ENCODE results near the gene DDX6. TPM values are rescaled to one million over a fixed set of nuclear protein-coding genes. Genes with fewer than 3 reads are reported as not detected.
"Not testable (repeated sequence)": the region's sequence is repeated elsewhere in the genome, so short reads cannot be mapped to it uniquely, and the experiment has no call there.

Gene DDX6
- total RNA-seq, 1 experiment from 2014 or later = 151 TPM

GRCh38 chr11:118783324-118783723 is 7.6 kb downstream of the DDX6 start:
- TF ChIP-seq ZNF121 (CRISPR knock-in tag; IDR thresholded peaks at IDR 0.05) = peak; percentile 72; the same call in 1 of the 2 replicates
- POLR2A ChIA-PET; CTCF ChIA-PET; H3K27ac Mint-ChIP-seq; H3K9me3 Mint-ChIP-seq; DNase-seq (ENCODE audit: low spot score); ATAC-seq; H3K4me1 Mint-ChIP-seq; H3K27me3 Mint-ChIP-seq (ENCODE audit: low read depth); H3K4me3 Mint-ChIP-seq: not testable (repeated sequence)
- peaks cover 53% of the 10 kb centered on the region for H3K36me3 Mint-ChIP-seq

GRCh38 chr11:118778898-118779297 is 12.1 kb downstream of the DDX6 start:
- CTCF ChIA-PET = no interaction called here
- Mint-ChIP-seq H3K4me3 (no peak overlapping the region), H3K27me3 (ENCODE audit: low read depth) (no peaks in the 10 kb centered on the region), H3K9me3 (no peaks in the 10 kb centered on the region), H3K4me1 (no peaks in the 10 kb centered on the region; the same call in 1 of the 2 replicates), H3K27ac (no peak overlapping the region), H3K36me3 (peaks cover 66% of the 10 kb centered on the region)
- DNase-seq (ENCODE audit: low spot score) = no peak
- POLR2A ChIA-PET = no interaction called here
- no peak for ATAC-seq
- TF ChIP-seq, protein P1, sequence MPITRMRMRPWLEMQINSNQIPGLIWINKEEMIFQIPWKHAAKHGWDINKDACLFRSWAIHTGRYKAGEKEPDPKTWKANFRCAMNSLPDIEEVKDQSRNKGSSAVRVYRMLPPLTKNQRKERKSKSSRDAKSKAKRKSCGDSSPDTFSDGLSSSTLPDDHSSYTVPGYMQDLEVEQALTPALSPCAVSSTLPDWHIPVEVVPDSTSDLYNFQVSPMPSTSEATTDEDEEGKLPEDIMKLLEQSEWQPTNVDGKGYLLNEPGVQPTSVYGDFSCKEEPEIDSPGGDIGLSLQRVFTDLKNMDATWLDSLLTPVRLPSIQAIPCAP (CRISPR knock-in tag; IDR thresholded peaks at IDR 0.05) = no peak
- TF ChIP-seq NR2C2 (CRISPR knock-in tag; IDR thresholded peaks at IDR 0.05) (no peak), NFATC4 (CRISPR knock-in tag; IDR thresholded peaks at IDR 0.05) (no peak), ZNF671 (CRISPR knock-in tag; IDR thresholded peaks at IDR 0.05) (no peak), SOX15 (CRISPR knock-in tag; IDR thresholded peaks at IDR 0.05) (no peak), EMX1 (CRISPR knock-in tag; IDR thresholded peaks at IDR 0.05) (no peak), ZNF138 (CRISPR knock-in tag; conservative IDR thresholded peaks at IDR 0.05) (no peak), ZNF263 (CRISPR knock-in tag; IDR thresholded peaks at IDR 0.05; ENCODE audit: low read depth) (no peak), MYBL2 (CRISPR knock-in tag; IDR thresholded peaks at IDR 0.05) (no peak), ZNF532 (CRISPR knock-in tag; IDR thresholded peaks at IDR 0.05; ENCODE audit: borderline replicate concordance) (no peak), CREM (CRISPR knock-in tag; IDR thresholded peaks at IDR 0.05) (no peak), ARID4B (CRISPR knock-in tag; IDR thresholded peaks at IDR 0.05; ENCODE audit: borderline replicate concordance) (no peak), KAT7 (CRISPR knock-in tag; IDR thresholded peaks at IDR 0.05; ENCODE audit: borderline replicate concordance) (no peak), JAZF1 (CRISPR knock-in tag; IDR thresholded peaks at IDR 0.05) (no peak)
- TF ChIP-seq, protein P2, sequence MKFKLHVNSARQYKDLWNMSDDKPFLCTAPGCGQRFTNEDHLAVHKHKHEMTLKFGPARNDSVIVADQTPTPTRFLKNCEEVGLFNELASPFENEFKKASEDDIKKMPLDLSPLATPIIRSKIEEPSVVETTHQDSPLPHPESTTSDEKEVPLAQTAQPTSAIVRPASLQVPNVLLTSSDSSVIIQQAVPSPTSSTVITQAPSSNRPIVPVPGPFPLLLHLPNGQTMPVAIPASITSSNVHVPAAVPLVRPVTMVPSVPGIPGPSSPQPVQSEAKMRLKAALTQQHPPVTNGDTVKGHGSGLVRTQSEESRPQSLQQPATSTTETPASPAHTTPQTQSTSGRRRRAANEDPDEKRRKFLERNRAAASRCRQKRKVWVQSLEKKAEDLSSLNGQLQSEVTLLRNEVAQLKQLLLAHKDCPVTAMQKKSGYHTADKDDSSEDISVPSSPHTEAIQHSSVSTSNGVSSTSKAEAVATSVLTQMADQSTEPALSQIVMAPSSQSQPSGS (CRISPR knock-in tag; IDR thresholded peaks at IDR 0.05; ENCODE audit: borderline replicate concordance, low read depth) = no peak
- TF ChIP-seq, protein P3, sequence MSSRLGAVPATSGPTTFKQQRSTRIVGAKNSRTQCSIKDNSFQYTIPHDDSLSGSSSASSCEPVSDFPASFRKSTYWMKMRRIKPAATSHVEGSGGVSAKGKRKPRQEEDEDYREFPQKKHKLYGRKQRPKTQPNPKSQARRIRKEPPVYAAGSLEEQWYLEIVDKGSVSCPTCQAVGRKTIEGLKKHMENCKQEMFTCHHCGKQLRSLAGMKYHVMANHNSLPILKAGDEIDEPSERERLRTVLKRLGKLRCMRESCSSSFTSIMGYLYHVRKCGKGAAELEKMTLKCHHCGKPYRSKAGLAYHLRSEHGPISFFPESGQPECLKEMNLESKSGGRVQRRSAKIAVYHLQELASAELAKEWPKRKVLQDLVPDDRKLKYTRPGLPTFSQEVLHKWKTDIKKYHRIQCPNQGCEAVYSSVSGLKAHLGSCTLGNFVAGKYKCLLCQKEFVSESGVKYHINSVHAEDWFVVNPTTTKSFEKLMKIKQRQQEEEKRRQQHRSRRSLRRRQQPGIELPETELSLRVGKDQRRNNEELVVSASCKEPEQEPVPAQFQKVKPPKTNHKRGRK (CRISPR knock-in tag; IDR thresholded peaks at IDR 0.05; ENCODE audit: borderline replicate concordance) = no peak
- TF ChIP-seq, protein P4, sequence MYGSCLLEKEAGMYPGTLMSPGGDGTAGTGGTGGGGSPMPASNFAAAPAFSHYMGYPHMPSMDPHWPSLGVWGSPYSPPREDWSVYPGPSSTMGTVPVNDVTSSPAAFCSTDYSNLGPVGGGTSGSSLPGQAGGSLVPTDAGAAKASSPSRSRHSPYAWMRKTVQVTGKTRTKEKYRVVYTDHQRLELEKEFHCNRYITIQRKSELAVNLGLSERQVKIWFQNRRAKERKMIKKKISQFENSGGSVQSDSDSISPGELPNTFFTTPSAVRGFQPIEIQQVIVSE (CRISPR knock-in tag; IDR thresholded peaks at IDR 0.05; ENCODE audit: borderline replicate concordance) = no peak
